Measurements from ENCODE around the gene NFAT5.
A peak's percentile ranks its signal among the peaks of the same experiment; 100 is the strongest.
"Not testable (repeated sequence)": the region's sequence is repeated elsewhere in the genome, so short reads cannot be mapped to it uniquely, and the experiment has no call there.

Gene NFAT5, protein sequence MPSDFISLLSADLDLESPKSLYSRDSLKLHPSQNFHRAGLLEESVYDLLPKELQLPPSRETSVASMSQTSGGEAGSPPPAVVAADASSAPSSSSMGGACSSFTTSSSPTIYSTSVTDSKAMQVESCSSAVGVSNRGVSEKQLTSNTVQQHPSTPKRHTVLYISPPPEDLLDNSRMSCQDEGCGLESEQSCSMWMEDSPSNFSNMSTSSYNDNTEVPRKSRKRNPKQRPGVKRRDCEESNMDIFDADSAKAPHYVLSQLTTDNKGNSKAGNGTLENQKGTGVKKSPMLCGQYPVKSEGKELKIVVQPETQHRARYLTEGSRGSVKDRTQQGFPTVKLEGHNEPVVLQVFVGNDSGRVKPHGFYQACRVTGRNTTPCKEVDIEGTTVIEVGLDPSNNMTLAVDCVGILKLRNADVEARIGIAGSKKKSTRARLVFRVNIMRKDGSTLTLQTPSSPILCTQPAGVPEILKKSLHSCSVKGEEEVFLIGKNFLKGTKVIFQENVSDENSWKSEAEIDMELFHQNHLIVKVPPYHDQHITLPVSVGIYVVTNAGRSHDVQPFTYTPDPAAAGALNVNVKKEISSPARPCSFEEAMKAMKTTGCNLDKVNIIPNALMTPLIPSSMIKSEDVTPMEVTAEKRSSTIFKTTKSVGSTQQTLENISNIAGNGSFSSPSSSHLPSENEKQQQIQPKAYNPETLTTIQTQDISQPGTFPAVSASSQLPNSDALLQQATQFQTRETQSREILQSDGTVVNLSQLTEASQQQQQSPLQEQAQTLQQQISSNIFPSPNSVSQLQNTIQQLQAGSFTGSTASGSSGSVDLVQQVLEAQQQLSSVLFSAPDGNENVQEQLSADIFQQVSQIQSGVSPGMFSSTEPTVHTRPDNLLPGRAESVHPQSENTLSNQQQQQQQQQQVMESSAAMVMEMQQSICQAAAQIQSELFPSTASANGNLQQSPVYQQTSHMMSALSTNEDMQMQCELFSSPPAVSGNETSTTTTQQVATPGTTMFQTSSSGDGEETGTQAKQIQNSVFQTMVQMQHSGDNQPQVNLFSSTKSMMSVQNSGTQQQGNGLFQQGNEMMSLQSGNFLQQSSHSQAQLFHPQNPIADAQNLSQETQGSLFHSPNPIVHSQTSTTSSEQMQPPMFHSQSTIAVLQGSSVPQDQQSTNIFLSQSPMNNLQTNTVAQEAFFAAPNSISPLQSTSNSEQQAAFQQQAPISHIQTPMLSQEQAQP (N-terminal part only)

DNA sequence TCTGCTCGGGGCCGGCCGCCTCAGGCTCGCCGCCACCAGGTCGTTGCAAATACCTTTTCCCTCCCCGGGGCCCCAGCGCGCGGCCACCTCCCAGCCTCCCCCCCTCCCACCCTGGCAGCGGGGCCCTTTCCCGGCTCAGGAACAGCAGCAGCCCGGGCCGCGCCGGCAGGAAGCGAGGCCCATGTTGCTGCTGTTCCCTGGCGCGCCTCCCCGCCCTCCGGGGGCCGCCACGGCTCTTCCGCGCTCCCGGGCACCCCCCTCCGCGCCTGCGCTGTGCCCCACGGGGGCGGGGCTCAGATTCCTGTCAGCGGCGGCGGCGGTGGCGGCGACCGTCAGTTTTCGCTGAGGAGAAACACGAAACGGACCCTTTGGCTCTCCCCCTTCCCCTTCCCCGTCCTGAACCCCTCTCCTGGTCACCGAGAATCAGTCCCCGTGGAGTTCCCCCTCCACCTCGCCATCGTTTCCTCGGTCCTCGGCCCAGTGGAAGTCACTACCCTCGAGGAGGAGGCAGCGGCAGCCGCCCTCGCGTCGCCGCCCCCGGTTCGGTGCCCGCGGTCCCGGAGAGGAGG, at the start of gene NFAT5:
NFAT5 (plus strand) TSS at position 296 of the 569 bp plus-strand sequence. CDS start 336 bp downstream, outside the sequence.
- TF ChIP-seq SUZ12 (IDR thresholded peaks at IDR 0.05; ENCODE audit: extremely low read depth, insufficient read depth, insufficient read length): no peak
- no peak for TF ChIP-seq ZNF274 (IDR thresholded peaks at IDR 0.05; ENCODE audit: low read depth, low read length)
- TF ChIP-seq YY1 (IDR thresholded peaks at IDR 0.05; ENCODE audit: insufficient read depth, insufficient read length): no peak
- Histone ChIP-seq H3K9me3 (ENCODE audit: insufficient read depth, low read length) (no peaks in the 10 kb centered on the region), H3K36me3 (ENCODE audit: insufficient read depth, insufficient read length, low read length) (peaks cover 25% of the 10 kb centered on the region), H3K9ac (ENCODE audit: insufficient read length, low read depth) (peak within 1 kb of the TSS; percentile 95), H3K4me3 (ENCODE audit: insufficient read length, low read depth) (peak within 1 kb of the TSS; percentile 89), H3K27me3 (ENCODE audit: insufficient read depth, insufficient read length) (no peaks in the 10 kb centered on the region), H3K4me1 (ENCODE audit: insufficient read depth, insufficient read length) (no peaks in the 10 kb centered on the region)
- peak; percentile 83 for DNase-seq (ENCODE audit: low read depth, low spot score)

DNA sequence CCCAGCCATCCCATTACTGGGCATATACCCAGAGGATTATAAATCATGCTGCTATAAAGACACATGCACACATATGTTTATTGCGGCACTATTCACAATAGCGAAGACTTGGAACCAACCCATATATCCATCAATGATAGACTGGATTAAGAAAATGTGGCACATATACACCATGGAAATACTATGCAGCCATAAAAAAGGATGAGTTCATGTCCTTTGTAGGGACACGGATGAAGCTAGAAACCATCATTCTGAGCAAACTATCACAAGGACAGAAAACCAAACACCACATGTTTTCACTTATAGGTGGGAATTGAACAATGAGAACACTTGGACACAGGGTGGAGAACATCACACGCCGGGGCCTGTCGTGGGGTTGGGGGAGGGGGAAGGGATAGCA, 47.9 kb upstream of the NFAT5 start:
- not testable (repeated sequence) for H3K4me1 ChIP-seq (ENCODE audit: insufficient read depth, insufficient read length); H3K9me3 ChIP-seq (ENCODE audit: insufficient read depth, low read length); H3K27me3 ChIP-seq (ENCODE audit: insufficient read depth, insufficient read length); H3K36me3 ChIP-seq (ENCODE audit: insufficient read depth, insufficient read length, low read length); H3K4me3 ChIP-seq (ENCODE audit: insufficient read length, low read depth); DNase-seq (ENCODE audit: low read depth, low spot score); H3K9ac ChIP-seq (ENCODE audit: insufficient read length, low read depth)

DNA sequence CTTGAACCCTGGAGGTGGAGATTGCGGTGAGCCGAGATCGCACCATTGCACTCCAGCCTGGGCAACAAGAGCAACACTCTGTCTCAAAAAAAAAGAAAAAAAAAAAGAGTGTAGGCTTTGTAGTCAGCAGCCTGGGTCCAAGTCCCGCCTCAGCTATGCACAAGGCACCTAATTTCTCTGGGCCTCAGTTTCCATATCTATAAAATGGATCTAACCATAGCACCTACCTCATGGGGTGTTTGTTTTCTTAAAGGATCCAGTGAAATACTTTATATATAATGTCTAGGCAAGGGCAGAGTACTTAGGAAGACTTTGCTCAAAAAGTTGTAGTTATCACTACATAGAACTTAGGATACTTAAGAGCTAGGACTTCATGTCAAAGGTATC, 45.4 kb upstream of the NFAT5 start:
- no peak for TF ChIP-seq YY1 (IDR thresholded peaks at IDR 0.05; ENCODE audit: insufficient read depth, insufficient read length)
- TF ChIP-seq ZNF274 (IDR thresholded peaks at IDR 0.05; ENCODE audit: low read depth, low read length): no peak
- TF ChIP-seq SUZ12 (IDR thresholded peaks at IDR 0.05; ENCODE audit: extremely low read depth, insufficient read depth, insufficient read length): no peak
- Histone ChIP-seq H3K9ac (ENCODE audit: insufficient read length, low read depth) (no peak overlapping the region), H3K27me3 (ENCODE audit: insufficient read depth, insufficient read length) (no peaks in the 10 kb centered on the region), H3K36me3 (ENCODE audit: insufficient read depth, insufficient read length, low read length) (no peaks in the 10 kb centered on the region), H3K4me3 (ENCODE audit: insufficient read length, low read depth) (no peak overlapping the region), H3K9me3 (ENCODE audit: insufficient read depth, low read length) (no peaks in the 10 kb centered on the region), H3K4me1 (ENCODE audit: insufficient read depth, insufficient read length) (no peaks in the 10 kb centered on the region)
- DNase-seq (ENCODE audit: low read depth, low spot score): no peak

DNA sequence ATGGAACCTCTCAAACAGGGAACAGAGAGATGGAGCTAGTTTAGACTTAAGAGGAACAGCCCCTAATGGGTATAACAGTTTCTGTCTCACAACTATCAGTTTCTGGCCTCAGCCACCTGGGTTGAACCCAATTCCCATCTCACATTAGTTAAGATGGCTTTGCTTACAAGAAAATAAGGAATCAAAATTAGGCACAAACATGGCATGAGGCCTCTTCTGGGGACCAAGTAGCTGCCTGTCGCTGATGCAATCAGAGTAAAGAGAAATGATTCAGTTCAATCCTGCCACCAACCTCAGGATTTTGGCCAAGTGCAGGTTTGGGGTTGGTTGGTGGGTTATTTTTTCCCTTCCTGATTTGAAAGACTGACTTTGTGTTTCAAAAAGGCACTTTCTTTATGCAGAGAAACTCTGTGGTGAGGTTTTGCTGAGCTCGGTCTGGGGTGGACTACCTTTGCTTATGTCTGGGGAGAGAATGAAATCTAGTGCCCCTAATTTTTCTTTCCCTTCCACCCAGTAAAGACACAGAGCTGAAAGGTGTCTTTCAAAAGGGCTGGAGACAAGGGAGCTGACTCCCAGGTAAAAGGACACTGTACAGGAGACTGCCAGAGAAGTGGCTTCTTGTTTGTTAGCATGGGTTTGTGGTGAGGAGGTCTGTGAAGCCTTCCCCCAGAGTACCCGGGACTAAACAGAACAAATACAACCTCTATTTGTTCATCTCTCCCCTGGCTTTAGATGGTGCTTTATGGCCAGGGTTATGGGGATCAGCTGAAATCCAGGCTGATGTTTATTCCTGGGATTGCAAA, 44.8 kb upstream of the NFAT5 start:
- H3K4me3 ChIP-seq (ENCODE audit: insufficient read length, low read depth): no peak overlapping the region
- H3K36me3 ChIP-seq (ENCODE audit: insufficient read depth, insufficient read length, low read length): no peaks in the 10 kb centered on the region
- TF ChIP-seq ZNF274 (IDR thresholded peaks at IDR 0.05; ENCODE audit: low read depth, low read length) (no peak), YY1 (IDR thresholded peaks at IDR 0.05; ENCODE audit: insufficient read depth, insufficient read length) (no peak), SUZ12 (IDR thresholded peaks at IDR 0.05; ENCODE audit: extremely low read depth, insufficient read depth, insufficient read length) (no peak)
- no peaks in the 10 kb centered on the region for H3K4me1 ChIP-seq (ENCODE audit: insufficient read depth, insufficient read length)
- H3K9ac ChIP-seq (ENCODE audit: insufficient read length, low read depth): no peak overlapping the region
- H3K27me3 ChIP-seq (ENCODE audit: insufficient read depth, insufficient read length): no peaks in the 10 kb centered on the region
- DNase-seq (ENCODE audit: low read depth, low spot score): no peak
- H3K9me3 ChIP-seq (ENCODE audit: insufficient read depth, low read length): no peaks in the 10 kb centered on the region

DNA sequence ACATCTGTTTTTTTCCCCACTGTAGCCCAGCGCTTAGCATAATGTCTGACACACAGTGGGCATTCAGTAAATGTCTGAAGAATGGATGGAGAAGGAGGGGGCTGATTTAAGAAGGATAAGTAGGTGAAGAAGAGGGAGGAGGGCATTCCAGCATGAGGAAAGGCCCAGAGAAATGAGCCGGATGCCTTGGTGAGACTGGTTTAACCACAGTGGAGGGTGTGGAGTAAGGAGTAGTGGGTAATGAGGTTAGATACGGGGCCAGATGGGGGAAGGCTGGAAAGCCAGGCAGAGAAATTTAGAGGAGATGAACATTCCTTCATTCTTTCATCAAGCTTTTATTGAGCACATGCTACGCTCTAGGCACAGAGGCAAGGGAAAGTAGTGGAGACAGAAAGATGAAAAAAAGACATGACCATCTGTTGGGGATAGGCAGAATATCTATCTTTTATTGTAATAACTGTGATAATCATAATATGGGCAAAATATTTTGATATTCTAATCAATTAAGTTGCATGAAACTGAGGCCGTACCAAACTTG, 43.7 kb upstream of the NFAT5 start:
- H3K4me1 ChIP-seq (ENCODE audit: insufficient read depth, insufficient read length): no peaks in the 10 kb centered on the region
- no peaks in the 10 kb centered on the region for H3K9me3 ChIP-seq (ENCODE audit: insufficient read depth, low read length)
- H3K36me3 ChIP-seq (ENCODE audit: insufficient read depth, insufficient read length, low read length): no peaks in the 10 kb centered on the region
- H3K9ac ChIP-seq (ENCODE audit: insufficient read length, low read depth): no peak overlapping the region
- TF ChIP-seq SUZ12 (IDR thresholded peaks at IDR 0.05; ENCODE audit: extremely low read depth, insufficient read depth, insufficient read length) (no peak), ZNF274 (IDR thresholded peaks at IDR 0.05; ENCODE audit: low read depth, low read length) (no peak), YY1 (IDR thresholded peaks at IDR 0.05; ENCODE audit: insufficient read depth, insufficient read length) (no peak)
- no peak overlapping the region for H3K4me3 ChIP-seq (ENCODE audit: insufficient read length, low read depth)
- no peaks in the 10 kb centered on the region for H3K27me3 ChIP-seq (ENCODE audit: insufficient read depth, insufficient read length)
- DNase-seq (ENCODE audit: low read depth, low spot score): no peak

DNA sequence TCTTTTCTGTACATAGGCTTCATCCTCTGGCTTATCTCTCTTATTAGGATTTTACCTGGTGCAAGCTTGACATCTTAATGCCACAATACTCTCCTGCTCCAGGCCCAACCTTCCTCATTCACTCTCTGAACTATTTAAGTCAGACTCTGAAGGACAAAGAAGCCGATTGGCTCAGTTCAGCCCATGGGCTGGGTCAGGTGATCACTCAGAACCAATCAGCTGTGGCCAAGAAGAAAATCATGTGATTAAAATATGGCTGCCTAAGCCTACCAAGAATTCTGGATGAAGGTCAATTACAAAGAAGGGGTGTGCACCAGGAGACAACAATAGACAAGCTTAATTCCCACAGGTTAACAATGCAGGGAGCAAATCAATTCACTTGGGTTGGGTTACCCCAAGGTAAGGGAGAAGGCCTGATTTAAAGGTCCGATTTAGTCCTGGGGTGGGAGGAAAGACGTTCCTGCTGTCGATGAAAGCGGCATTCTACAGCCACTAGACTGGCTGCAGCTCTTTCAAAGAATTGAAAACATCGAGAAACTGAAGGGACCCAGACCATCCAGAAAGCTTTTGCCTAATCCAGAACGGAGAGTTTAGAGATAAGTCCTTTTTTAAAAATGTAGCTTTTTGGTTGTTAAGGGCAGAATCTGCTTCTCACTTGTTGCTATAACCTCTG, 42.9 kb upstream of the NFAT5 start:
- Histone ChIP-seq H3K36me3 (ENCODE audit: insufficient read depth, insufficient read length, low read length) (no peaks in the 10 kb centered on the region), H3K9ac (ENCODE audit: insufficient read length, low read depth) (no peak overlapping the region), H3K27me3 (ENCODE audit: insufficient read depth, insufficient read length) (no peaks in the 10 kb centered on the region), H3K4me3 (ENCODE audit: insufficient read length, low read depth) (no peak overlapping the region), H3K9me3 (ENCODE audit: insufficient read depth, low read length) (no peaks in the 10 kb centered on the region), H3K4me1 (ENCODE audit: insufficient read depth, insufficient read length) (no peaks in the 10 kb centered on the region)
- DNase-seq (ENCODE audit: low read depth, low spot score): no peak
- TF ChIP-seq ZNF274 (IDR thresholded peaks at IDR 0.05; ENCODE audit: low read depth, low read length) (no peak), SUZ12 (IDR thresholded peaks at IDR 0.05; ENCODE audit: extremely low read depth, insufficient read depth, insufficient read length) (no peak), YY1 (IDR thresholded peaks at IDR 0.05; ENCODE audit: insufficient read depth, insufficient read length) (no peak)

Data from NT2/D1 (cell line).